ENCODE measurements around the gene IBA57.

DNA sequence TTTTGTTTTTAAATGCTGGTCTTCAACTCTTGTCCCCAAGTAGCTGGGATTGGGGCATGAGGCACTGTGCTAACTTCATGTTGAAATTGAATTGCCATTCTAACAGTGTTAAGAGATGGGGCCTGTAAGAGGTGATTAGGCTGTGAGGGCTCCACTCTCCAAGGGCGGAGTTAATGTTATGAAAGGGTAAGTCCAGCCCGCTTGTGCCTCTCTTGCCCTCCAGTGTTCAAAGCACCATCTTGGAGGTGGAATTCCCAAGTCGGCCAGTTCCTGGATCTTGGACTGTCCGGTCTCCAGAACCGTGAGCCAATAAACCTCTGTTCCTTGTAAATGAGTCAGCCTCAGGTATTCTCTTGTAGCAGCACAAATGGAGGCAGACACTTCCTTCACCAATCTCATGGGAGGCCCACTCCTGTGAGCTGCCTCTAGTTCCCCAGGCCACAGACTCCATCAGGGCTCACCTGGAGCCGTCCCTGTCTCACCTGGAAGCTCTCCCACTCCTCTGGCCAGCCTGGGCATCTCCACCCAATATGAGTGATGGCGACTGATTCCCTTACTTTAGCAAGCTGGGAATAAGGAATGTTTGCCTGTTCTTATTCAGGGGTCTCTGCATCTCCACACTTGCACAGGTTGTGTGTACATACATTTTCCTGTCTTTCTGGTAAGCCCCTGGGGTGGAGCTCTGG is 15.5 kb downstream of the IBA57 start:
- TF ChIP-seq, protein P1, sequence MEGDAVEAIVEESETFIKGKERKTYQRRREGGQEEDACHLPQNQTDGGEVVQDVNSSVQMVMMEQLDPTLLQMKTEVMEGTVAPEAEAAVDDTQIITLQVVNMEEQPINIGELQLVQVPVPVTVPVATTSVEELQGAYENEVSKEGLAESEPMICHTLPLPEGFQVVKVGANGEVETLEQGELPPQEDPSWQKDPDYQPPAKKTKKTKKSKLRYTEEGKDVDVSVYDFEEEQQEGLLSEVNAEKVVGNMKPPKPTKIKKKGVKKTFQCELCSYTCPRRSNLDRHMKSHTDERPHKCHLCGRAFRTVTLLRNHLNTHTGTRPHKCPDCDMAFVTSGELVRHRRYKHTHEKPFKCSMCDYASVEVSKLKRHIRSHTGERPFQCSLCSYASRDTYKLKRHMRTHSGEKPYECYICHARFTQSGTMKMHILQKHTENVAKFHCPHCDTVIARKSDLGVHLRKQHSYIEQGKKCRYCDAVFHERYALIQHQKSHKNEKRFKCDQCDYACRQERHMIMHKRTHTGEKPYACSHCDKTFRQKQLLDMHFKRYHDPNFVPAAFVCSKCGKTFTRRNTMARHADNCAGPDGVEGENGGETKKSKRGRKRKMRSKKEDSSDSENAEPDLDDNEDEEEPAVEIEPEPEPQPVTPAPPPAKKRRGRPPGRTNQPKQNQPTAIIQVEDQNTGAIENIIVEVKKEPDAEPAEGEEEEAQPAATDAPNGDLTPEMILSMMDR (IDR thresholded peaks at IDR 0.05) = no peak
- no peak for TF ChIP-seq POLR2A (IDR thresholded peaks at IDR 0.05)

Data from Peyer's patch (tissue), 4 donors.